ENCODE measurements around the gene ITGB8.
A peak's percentile ranks its signal among the peaks of the same experiment; 100 is the strongest.
"Not testable (repeated sequence)": the region's sequence is repeated elsewhere in the genome, so short reads cannot be mapped to it uniquely, and the experiment has no call there.

ITGB8 gene

GRCh38 chr7:20385126-20385525, 54.4 kb downstream of the ITGB8 start:
- DNase-seq: no peak

GRCh38 chr7:20388084-20388483, 57.4 kb downstream of the ITGB8 start:
- no peak for DNase-seq

GRCh38 chr7:20389192-20389591, 58.5 kb downstream of the ITGB8 start:
- DNase-seq: not testable (repeated sequence)

GRCh38 chr7:20393021-20393610, 62.4 kb downstream of the ITGB8 start:
- DNase-seq: no peak

- no peak for DNase-seq
Measured at GRCh38 chr7:20393616-20394015, 62.9 kb downstream of the ITGB8 start.

GRCh38 chr7:20394284-20394683, 63.6 kb downstream of the ITGB8 start:
- no peak for DNase-seq

- DNase-seq: no peak
Measured at GRCh38 chr7:20395104-20395503, 64.4 kb downstream of the ITGB8 start.

GRCh38 chr7:20395511-20395910, 64.8 kb downstream of the ITGB8 start:
- no peak for DNase-seq

- DNase-seq: no peak
Measured at GRCh38 chr7:20399521-20399920, 68.8 kb downstream of the ITGB8 start.

- DNase-seq: no peak
Measured at GRCh38 chr7:20401861-20402746, 71.4 kb downstream of the ITGB8 start.

GRCh38 chr7:20402747-20403230, 72.1 kb downstream of the ITGB8 start:
- DNase-seq: no peak

GRCh38 chr7:20403331-20403730, 72.6 kb downstream of the ITGB8 start:
- no peak for DNase-seq

- no peak for DNase-seq
Measured at GRCh38 chr7:20404320-20404719, 73.6 kb downstream of the ITGB8 start.

GRCh38 chr7:20407585-20408466, 77.1 kb downstream of the ITGB8 start:
- peak; percentile 80 for DNase-seq

- no peak for DNase-seq
Measured at GRCh38 chr7:20408467-20408826, 77.7 kb downstream of the ITGB8 start.

- no peak for DNase-seq
Measured at GRCh38 chr7:20409961-20410360, 79.3 kb downstream of the ITGB8 start.

- DNase-seq: no peak
Measured at GRCh38 chr7:20411372-20411771, 80.7 kb downstream of the ITGB8 start.

- no peak for DNase-seq
Measured at GRCh38 chr7:20412032-20412431, 81.3 kb downstream of the ITGB8 start.

GRCh38 chr7:20417260-20417659, 86.6 kb downstream of the ITGB8 start:
- DNase-seq: no peak

- no peak for DNase-seq
Measured at GRCh38 chr7:20417675-20418382, 87.1 kb downstream of the ITGB8 start.

GRCh38 chr7:20424500-20424899, 93.8 kb downstream of the ITGB8 start:
- DNase-seq: no peak

- no peak for DNase-seq
Measured at GRCh38 chr7:20430664-20431063, 100.0 kb downstream of the ITGB8 start.

- no peak for DNase-seq
Measured at GRCh38 chr7:20431146-20431545, 100.4 kb downstream of the ITGB8 start.
